C4-2B (cell line): ENCODE measurements around the gene PRKD3.

Source experiments
- CTCF ChIP-seq: fragments of 450-650 bp; conservative IDR thresholded peaks from 2 replicates; pipeline ENCODE4 v1.5.1; 2017; ENCODE audit warnings: mild to moderate bottlenecking
- ZFX ChIP-seq: fragments of 450-650 bp; IDR thresholded peaks from 2 replicates; pipeline ENCODE4 v1.6.1; 2017

DNA sequence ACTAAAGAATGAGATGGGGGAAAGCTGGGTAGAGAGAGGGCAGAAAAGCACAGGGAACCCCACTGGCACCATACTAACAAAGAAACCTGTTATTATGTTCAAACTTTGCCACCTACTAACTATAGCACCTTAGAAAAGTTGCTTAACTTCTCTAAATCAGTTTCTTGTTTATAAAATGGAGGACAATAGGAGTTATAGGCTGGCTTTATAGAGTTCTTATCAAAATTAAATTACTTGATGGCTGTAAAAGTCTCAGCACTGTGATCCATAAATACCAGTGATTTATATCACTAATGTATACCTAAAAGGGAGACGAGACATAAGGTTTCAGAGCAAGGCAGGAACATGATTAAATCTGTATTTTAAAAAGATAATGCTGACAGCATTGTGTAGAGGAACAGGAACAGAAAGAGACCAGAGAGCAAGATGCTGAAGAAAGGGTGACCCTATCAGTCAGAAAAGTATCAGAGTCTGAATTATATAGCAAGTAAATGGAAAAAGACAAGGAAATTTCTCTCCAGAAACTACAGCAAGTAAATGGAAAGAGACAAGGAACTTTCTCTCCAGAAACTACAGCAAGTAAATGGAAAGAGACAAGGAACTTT lies 29.1 kb downstream of the PRKD3 start:
- TF ChIP-seq CTCF (no peak), ZFX (no peak)
